Measurements from ENCODE around the gene MDGA2.

GRCh38 chr14:47678157-47678556 lies 2.8 kb upstream of the MDGA2 start:
- TF ChIP-seq CTCF (IDR thresholded peaks at IDR 0.05) (no peak), POLR2A (IDR thresholded peaks at IDR 0.05) (no peak)

Data from right lobe of liver (tissue), 4 donors.